VCaP (cell line): ENCODE data around the gene GFPT2.

Source experiments
- H3K27ac ChIP-seq: fragments of 450-650 bp; 2 replicates; pipeline ENCODE4 v1.5.1; 2017
- TF ChIP-seq, protein P1 (sequence below): fragments of 450-650 bp; conservative IDR thresholded peaks from 2 replicates; pipeline ENCODE4 v1.5.1; 2017; ENCODE audit warnings: mild to moderate bottlenecking, moderate library complexity

Gene GFPT2

DNA sequence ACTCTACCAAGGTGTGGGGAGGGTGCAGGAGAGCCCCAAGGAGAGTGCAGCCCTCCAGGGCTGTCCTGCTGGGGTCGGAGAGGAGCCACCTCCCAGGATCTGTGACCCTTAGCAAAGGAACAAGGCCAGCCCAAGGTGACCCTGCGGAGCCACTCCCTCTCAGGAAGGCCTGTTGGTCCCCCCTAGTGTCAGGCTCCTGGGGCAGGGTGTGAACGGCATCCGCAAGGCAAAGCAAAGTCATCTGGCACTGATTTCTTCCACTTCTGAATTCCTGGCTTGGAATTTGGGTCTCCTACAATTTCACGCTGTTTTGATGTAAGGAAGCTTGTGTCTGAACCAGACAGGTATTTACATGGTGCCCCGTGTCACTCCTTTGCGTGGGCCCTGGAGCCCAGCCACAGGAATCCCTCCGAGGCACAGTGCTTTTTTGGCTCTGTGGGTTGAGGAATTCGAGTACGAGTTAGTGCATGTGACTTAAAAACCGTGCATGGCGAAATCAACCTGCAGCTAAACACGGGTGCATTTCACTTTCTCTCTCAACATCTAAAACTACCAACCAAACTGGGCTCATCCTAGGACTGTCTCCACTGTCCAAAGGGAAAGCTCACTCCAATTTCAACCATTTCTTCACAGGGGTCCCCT is 24.5 kb upstream of the GFPT2 start:
- TF ChIP-seq, protein P1, sequence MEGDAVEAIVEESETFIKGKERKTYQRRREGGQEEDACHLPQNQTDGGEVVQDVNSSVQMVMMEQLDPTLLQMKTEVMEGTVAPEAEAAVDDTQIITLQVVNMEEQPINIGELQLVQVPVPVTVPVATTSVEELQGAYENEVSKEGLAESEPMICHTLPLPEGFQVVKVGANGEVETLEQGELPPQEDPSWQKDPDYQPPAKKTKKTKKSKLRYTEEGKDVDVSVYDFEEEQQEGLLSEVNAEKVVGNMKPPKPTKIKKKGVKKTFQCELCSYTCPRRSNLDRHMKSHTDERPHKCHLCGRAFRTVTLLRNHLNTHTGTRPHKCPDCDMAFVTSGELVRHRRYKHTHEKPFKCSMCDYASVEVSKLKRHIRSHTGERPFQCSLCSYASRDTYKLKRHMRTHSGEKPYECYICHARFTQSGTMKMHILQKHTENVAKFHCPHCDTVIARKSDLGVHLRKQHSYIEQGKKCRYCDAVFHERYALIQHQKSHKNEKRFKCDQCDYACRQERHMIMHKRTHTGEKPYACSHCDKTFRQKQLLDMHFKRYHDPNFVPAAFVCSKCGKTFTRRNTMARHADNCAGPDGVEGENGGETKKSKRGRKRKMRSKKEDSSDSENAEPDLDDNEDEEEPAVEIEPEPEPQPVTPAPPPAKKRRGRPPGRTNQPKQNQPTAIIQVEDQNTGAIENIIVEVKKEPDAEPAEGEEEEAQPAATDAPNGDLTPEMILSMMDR = no peak
- no peak overlapping the region for H3K27ac ChIP-seq

DNA sequence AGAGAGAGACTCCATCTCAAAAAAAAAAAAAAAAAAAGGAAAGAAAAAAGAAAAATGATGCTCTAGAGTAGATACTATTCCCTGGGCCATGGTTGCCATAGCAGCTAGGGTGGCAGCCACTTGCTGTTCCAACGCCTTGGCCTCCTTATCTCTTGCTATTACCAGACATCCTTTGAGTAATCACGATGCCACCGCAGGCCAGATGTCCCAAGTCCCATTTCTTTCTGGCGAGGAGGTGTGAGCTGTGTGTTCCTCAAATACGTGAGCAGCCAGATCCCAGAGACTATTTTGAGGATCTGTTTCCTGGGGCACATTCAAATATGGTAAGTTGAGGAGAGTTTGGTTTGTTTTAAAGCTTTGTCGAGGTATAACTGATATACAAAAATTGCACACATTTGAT is 23.4 kb upstream of the GFPT2 start:
- TF ChIP-seq, protein P1 = no peak

DNA sequence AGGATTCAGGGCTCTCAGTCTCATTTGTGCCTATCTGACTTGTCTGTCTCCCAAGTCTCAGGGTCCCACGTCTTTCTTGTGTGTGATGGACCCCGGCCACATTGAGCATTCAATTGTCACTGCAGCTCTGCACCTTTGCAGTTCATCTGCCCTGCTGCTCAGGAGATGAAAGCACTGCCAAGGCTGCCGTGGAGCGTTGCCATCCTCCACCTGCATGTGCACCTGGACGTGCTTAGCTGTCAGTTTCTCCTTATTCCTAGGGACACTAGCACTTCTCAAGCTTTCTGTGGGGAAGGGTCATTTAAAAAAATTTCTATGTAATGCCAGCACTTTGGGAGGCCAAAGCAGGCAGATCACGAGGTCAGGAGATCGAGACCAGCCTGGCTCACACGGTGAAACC is 22.8 kb upstream of the GFPT2 start:
- H3K27ac ChIP-seq = no peak overlapping the region
- TF ChIP-seq, protein P1 = no peak

More for the DNA sequence above, 23.4 kb upstream of the GFPT2 start:
- H3K27ac ChIP-seq = no peak overlapping the region

DNA sequence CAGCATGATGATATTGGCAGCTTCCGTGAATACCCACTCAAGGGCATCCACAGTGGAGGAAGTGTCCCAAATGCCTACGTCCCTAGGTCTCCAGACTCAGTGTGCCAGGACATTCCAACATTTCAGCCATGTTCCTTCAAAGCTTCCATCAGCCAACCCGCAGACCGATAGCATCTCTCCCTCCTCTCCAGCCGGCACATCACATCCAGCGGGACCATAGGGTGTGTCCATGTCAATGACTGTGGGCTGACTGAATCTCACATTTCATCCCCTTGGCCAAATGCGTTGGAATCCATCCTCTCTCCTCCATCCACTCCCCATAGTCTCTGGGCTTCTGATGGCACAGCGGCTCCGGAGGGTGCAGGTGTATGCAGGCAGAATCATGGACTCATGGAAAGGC is 22.2 kb upstream of the GFPT2 start:
- TF ChIP-seq, protein P1 = no peak
- no peak overlapping the region for H3K27ac ChIP-seq

DNA sequence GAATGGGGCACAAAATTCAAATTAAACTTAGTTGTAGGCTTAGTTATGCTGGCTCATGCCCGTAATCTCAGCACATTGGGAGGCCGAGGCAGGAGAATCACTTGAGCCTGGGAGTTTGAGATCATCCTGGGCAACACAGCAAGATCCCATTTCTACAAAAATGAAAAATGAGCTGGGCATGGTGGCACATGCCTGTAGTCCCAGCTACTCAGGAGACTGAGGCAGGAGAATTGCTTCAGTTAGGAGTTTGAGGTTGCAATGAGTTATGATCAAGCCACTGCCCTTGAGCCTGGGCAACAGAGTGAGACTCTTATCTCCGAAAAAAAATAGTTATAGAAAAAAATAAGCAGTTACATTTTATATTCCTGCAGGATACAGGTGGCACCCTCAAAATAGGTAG is 20.7 kb upstream of the GFPT2 start:
- TF ChIP-seq, protein P1 = no peak
- H3K27ac ChIP-seq = no peak overlapping the region

DNA sequence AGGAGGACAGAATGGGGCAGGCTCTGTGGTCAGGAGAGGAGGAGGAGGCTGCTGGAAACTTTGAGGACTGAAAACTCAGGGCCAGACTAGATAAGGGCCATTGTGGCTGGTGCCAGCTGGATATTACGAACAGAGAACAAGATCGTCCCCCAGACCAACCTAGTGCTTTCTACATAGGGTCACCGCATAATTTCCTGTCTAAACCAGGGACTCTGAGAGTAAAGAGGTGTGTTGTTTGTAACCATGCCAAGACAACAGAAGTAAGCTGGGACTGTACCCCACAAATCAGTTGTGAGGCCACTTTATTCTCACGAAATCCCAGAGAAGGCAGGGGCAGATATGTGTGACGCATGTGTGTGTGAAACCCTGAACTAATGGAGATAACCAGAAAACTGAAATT is 20.3 kb upstream of the GFPT2 start:
- TF ChIP-seq, protein P1 = no peak
- H3K27ac ChIP-seq = no peak overlapping the region

DNA sequence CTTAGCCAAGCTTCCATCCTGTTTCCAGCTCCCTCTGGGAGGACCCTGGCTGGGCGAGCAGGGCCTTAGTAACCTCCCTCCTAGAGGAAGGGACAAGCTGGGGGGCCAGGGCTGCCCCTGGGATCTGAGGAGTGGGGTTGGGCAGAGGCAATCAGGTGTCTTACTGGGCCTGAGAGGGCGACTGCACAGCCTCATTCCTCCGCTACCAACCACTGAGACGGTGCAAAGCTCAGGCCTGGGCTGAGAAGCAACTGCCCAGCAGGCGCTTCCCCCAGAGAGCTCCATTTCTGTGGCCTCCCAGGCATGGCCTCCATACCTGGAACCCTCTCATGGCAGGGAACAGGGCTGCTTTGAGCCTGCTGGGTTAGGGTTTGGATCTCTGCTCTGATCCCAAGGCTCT is 18.8 kb upstream of the GFPT2 start:
- TF ChIP-seq, protein P1 = no peak
- H3K27ac ChIP-seq = no peak overlapping the region
